NCI-H1436 treated with DMSO at 0.1 percent for 48 hours (cell line): ENCODE results near the gene CYFIP1.

ENCODE experiments used
- DNase-seq: peaks from one replicate; lab custom pipeline; 2025; lab: John Stamatoyannopoulos, UW

Gene CYFIP1

DNA sequence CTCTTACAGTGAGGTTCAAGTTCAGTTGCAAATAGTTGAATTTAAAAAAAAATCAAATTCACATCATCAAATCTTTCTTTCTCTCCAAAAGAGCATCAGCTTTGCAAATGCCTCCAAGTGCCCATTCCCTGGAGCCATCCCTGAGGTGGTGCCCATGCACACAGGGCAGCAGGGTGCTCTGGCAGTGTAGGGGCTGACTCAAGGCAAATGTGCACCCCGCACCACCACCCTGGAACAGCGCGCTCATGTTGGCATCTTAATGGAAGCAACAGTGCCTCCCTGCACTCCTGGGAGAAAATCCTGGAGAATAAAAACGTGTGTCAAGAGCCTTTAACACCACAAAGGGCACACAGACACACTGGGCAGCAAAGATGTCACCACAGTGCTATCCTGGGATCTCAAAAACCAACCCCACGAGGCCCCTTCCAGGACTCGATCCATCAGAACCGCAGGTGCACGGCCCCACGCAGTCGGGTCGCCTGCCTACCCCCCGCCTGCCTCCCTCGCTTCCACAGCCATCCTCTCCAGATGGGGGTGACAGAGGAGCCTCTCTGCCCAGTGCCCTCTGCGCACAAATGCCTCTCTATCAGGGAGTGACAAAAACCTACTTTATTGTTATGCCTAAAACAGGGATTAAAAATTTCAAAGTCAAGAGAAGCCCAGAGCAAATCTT, 90.9 kb downstream of the CYFIP1 start:
- no peak for DNase-seq

DNA sequence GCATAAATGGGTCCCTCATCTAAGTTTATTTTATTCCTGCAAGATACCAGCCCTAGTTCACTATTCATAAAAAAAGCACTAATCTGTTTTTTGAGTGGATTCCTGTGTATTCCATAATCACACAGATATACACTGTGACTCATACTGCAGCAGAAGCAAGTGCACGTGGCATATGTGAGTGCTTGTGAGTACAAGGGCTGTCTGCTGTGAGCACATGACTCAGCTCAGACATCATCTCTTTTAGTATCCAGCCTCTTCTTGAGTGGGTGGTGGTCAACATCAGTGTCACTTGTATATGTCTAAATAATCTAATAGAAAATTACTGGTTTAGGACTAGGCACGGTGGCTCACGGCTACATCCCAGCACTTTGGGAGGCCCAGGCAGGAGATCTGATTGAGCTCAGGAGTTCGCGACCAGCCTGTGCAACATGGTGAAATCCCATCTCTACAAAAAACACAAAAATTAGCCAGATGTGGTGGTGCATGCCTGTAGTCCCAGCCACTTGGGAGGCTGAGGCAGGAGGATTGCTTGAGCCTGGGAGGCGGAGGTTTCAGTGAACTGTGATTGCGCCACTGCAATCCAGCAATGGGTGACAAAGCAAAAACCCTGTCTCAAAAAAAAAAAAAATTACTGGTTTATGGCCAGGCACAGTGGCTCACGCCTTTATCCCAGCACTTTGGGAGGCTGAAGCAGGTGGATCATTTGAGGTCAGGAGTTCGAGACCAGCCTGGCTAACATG, 91.9 kb downstream of the CYFIP1 start:
- no peak for DNase-seq

DNA sequence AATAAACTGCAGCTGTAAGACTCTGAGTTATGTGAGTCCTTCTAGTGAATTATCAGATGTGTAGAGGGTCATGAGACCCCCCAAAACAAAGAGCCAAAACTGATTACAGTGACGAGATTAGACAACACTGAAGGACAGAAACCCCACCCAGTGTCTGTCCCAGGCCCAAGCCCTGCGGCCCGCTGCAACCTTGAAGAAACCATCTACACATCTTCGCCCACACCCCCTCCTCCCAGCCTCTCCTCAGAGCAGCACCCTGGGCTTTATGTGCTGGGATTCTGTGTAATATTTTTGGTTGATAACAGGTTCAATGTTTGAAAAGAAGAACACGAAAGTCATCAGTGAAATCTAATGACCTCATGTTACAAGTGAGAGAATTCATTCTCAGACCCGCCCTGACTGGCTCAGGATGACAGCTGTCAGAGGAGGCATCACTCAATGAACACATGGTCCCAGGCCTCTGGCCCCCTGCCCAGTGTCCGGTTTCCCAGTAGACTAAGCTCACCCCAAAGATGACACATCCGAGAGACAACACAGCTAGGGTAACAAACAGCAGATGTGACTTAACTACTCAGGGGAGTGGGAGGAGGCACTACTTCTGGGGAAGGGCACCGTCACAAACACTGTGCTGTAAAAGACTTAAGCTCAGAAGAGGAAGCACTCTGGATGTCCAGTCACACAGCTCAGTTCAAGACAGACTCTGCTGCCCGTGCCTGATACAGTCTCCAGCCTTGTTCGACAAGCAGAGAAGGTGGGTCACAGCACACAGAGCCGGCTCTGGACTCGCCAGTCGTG, 92.8 kb downstream of the CYFIP1 start:
- no peak for DNase-seq

- no peak for DNase-seq
These were observed 95.0 kb downstream of the CYFIP1 start for GRCh38 chr15:22885120-22885519.

DNA sequence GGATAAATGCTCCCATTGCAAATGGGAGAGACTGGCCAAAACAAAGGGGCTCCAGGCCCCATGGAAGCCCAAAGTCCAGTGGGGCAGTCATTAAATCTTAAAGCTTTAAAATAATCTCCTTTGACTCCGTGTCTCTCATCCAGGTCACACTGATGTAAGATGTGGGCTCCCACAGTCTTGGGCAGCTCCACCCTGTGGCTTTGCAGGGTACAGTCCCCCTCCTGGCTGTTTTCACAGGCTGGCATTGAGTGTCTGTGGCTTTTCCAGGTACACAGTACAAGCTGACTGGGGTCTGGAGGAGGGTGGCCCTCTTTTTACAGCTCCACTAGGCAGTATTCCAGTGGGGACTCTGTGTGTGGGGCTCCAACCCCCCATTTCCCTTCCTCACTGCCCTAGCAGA, 95.8 kb downstream of the CYFIP1 start:
- DNase-seq = no peak

DNA sequence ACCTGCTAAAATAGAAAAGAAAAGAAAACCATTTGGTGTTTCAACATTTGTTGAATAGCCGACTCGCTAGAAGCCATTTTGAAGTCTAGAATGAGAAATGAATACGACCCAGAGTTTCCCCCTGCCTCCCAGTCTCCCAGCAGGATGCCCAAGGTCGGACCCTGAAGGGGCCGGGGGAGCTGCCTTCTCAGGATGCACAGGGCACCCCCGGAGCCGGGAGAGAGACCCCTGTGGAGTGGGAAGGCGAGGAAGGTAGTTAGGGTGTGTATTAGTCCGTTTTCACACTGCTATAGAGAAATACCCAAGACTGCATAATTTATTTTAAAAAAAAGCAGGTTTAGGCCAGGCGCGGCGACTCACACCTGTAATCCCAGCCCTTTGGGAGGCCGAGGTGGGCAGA, 97.0 kb downstream of the CYFIP1 start:
- DNase-seq = no peak

DNA sequence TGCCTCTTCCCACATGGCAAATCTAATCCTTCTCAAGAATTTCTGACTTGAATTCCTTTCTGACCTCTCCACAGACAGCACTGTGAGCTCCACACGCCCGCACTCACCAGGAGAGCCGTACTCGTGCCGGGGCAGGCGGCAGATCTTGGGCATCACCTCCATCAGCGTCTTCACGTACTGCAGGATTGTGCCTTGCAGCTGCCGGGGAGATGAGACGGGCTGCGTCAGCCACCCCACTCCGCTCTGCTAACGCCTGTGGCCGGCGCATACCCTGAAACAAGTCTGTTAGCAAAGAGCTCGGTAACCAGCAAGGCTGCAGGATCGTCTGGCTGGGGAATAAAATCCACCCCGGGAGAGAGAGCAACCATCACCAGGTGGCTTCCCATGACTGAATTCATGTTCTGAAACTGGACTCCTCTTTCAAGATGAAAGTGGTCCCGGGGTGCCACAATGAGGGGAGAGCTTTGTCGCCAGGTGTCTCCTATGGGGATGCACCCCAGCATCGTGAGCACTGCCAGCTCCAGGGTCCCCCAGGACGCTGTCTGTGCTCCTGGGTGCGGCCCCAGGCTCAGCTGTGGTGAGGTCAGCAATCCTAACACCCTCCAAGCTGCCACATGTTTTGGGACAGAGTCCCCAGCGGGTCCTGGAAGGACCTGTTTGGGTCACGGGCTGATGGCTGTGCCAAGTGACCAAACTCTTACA, 98.3 kb downstream of the CYFIP1 start:
- DNase-seq = no peak

- no peak for DNase-seq
These were observed 99.0 kb downstream of the CYFIP1 start for GRCh38 chr15:22880981-22881738.

DNA sequence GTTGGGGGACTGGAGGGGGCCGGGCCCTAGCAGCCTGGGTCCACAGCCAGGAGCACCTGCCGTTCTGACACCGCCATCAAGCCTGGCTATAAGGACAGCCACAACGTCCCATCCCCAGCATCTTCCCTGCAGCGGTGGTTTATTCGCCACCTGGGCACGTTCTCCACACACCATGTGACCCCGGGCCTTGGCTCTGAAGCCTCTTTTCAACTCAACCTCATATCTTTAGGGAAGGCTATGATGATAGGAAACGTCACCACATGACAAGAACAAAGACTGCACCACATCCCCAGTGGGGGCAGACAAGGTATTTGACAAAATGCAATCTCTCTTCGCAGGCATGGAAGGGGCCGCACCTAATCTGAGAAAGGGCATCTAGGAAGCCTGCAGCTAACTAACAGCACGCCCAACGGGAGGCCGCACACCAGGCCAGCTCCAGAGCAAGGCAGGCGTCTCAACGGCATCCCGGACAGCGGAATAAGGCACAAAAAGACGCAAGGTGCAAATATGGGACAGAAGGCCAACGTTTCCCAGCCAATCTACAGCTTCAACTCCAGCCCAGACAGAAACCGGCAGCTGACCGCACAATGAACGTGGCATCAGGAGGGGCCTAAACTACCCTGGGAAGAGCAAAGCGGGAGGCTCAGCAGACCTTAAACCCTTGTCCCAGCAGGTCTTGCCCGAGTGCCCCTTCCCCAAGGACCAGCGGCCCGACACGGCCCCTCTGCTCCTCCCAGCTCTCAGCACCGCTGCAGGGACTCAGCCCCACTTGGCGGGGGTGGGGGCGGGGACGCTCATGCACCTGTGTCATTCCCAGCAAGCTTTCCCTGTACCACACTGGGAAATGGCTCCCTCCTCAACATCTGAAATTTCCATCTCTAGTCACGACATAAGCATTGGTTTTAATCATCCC, 99.8 kb downstream of the CYFIP1 start:
- no peak for DNase-seq

- DNase-seq = no peak
These were observed 102.1 kb downstream of the CYFIP1 start for GRCh38 chr15:22878103-22878502.

DNA sequence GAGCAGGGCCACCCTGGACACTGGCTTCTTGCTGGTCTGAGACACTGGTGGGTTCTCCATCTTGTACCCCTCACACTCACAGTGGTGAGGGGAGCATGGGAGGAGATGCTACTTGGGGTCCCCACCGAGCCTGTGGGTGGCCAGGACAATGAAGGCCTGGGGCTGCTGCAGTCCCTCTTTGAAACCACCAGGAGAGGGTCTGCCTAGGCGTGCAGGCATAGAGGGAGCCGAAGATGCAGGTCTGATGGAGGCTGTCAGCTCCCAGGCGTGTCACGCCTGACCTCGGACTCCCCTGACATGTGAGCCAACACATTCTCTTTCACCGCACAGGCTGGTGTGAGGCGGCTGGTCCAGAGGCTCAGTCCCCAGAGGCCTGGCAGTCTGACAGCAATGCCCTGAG, 102.6 kb downstream of the CYFIP1 start:
- no peak for DNase-seq

- no peak for DNase-seq
These were observed 103.1 kb downstream of the CYFIP1 start for GRCh38 chr15:22877117-22877516.

DNA sequence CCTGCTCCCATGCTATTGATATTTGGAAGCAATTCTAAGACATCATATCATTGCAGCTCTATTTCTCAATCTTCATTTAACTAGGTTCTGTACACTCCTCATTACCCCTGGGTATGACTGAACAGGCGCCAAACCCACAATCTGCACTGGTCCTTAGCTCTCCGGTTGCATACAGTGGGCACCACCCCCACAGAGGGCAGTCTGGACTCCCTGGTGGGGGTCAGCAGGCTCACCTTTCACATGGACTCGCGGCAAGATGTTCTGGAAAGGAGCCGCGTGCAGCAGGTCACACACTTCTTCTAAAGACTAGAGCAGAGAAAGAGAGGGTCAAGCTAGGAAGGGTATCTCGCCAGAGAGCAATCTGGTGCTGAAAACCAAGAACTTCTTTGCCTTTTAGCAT, 105.2 kb downstream of the CYFIP1 start:
- no peak for DNase-seq

DNA sequence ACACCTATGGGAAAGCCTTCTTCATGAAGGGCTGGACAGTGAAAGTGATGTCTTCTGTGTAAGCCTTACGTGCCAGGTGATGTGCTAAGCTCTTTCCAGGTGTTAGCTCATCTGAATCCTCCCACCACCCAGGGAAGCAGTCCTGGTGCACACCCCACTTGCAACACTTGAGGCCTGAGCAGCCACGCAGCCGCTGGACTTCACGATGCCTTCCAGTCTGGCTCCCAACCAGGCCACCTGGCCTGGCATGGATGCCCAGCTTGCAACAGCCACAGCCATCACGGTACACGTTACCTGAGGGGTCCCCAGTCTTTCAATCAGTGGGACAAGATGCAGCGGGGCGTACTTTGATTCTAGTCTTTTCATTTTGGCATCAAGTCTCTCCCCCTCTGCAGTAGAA, 105.9 kb downstream of the CYFIP1 start:
- no peak for DNase-seq

DNA sequence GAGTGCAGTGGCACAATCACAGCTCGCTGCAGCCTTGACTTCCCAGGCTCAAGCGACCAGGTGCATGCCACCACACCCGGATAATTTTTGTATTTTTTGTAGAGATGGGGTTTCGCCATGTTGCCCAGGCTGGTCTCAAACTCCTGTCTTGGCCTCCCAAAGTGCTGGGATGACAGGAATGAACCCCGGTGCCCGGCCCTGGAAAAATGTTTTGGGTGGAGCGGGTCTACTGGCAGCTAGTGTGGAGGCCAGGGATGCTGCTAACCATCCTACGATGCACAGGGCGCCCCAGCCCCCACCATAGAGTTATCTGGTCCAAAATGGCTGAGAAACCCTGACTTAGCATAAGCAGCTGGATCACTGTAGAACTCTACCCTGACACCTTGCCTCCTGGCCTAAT, 106.3 kb downstream of the CYFIP1 start:
- no peak for DNase-seq

GRCh38 chr15:22872936-22873701, 107.0 kb downstream of the CYFIP1 start:
- DNase-seq = no peak

DNA sequence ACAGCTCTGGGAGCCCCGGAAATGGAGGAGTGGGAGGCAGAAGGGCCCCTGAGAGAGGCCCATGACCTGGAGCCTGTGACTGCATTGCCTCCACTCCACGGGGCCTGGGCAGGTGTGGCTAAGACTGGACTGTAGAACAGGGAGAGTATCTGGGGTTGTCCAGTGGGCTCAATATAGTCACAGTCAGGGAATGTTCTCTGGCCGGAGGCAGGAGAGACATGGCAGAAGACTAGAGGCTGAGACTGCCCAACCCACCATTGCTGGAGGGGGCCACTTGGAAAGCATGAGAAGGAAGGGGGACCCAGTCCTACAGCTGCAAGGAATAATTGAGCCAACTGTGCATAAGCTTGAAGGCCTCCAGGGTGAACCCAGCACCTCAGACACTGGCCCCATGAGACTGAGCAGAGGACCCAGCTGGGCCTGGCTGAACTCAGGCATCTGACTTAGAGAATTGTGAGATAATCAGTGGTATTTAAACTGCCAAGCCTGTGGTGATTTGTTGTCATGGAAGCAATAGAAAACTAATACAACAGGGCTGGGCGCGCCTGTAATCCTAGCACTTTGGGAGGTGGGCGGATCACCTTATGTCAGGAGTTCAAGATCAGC, 108.6 kb downstream of the CYFIP1 start:
- no peak for DNase-seq

GRCh38 chr15:22870865-22871264, 109.3 kb downstream of the CYFIP1 start:
- no peak for DNase-seq

GRCh38 chr15:22869856-22870255, 110.3 kb downstream of the CYFIP1 start:
- no peak for DNase-seq
